ENCODE data around the gene RAD23A. TPM values are rescaled to one million over a fixed set of nuclear protein-coding genes. Genes with fewer than 3 reads are reported as not detected.

Gene RAD23A
- total RNA-seq, 1 donor from 2014 or later: 83.1 TPM

DNA sequence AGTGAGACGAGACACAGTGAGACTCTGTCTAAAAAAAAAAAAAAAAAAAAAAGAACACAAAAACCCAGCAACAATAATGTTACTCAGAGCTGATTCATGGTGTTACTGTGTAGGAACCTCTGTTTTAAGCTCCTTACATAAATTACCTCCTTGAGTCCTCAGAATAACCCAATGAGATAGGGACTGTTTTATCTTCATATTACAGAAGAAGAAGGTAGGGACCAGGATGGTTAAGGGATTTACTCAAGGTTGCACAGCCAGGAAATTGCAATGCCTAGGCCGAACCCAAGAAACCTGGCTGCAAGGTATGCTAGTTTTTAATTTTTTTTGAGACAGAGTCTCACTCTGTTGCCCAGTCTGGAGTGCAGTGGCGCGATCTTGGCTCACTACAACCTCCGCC lies 22.2 kb downstream of the RAD23A start:
- no peak for TF ChIP-seq CTCF (IDR thresholded peaks at IDR 0.05)
- H3K4me1 Mint-ChIP-seq (ENCODE audit: unreplicated experiment): peaks cover 22% of the 10 kb centered on the region
- H3K9me3 Mint-ChIP-seq (ENCODE audit: unreplicated experiment): no peaks in the 10 kb centered on the region
- no peak overlapping the region for H3K27ac Mint-ChIP-seq (ENCODE audit: unreplicated experiment)
- H3K36me3 Mint-ChIP-seq (ENCODE audit: unreplicated experiment): no peaks in the 10 kb centered on the region
- no peaks in the 10 kb centered on the region for H3K27me3 Mint-ChIP-seq (ENCODE audit: unreplicated experiment)
- H3K4me3 Mint-ChIP-seq (ENCODE audit: unreplicated experiment): no peak overlapping the region
- DNase-seq (ENCODE audit: extremely low spot score, unreplicated experiment): no peak

GRCh38 chr19:12969292-12969988 lies 23.8 kb downstream of the RAD23A start, which contains the start of gene DAND5:
Gene DAND5 (plus strand): TSS chr19:12969576. CDS start chr19:12969661, 85 bp downstream.
- H3K4me1 Mint-ChIP-seq (ENCODE audit: unreplicated experiment): peaks cover 22% of the 10 kb centered on the region
- no peaks in the 10 kb centered on the region for H3K36me3 Mint-ChIP-seq (ENCODE audit: unreplicated experiment)
- H3K9me3 Mint-ChIP-seq (ENCODE audit: unreplicated experiment): no peaks in the 10 kb centered on the region
- peaks cover 2% of the 10 kb centered on the region for H3K27me3 Mint-ChIP-seq (ENCODE audit: unreplicated experiment)
- no peak for DNase-seq (ENCODE audit: extremely low spot score, unreplicated experiment)
- H3K27ac Mint-ChIP-seq (ENCODE audit: unreplicated experiment): no peak within 1 kb of the TSS
- TF ChIP-seq CTCF (IDR thresholded peaks at IDR 0.05): no peak
- H3K4me3 Mint-ChIP-seq (ENCODE audit: unreplicated experiment): no peak within 1 kb of the TSS

- Mint-ChIP-seq H3K27me3 (ENCODE audit: unreplicated experiment) (peaks cover 2% of the 10 kb centered on the region), H3K4me3 (ENCODE audit: unreplicated experiment) (no peak overlapping the region), H3K36me3 (ENCODE audit: unreplicated experiment) (no peaks in the 10 kb centered on the region), H3K27ac (ENCODE audit: unreplicated experiment) (no peak overlapping the region), H3K4me1 (ENCODE audit: unreplicated experiment) (peaks cover 18% of the 10 kb centered on the region), H3K9me3 (ENCODE audit: unreplicated experiment) (no peaks in the 10 kb centered on the region)
- no peak for TF ChIP-seq CTCF (IDR thresholded peaks at IDR 0.05)
- no peak for DNase-seq (ENCODE audit: extremely low spot score, unreplicated experiment)
Observed at GRCh38 chr19:12970070-12970820, 24.6 kb downstream of the RAD23A start.

GRCh38 chr19:12973236-12973635 lies 27.6 kb downstream of the RAD23A start:
- DNase-seq (ENCODE audit: extremely low spot score, unreplicated experiment): no peak
- H3K9me3 Mint-ChIP-seq (ENCODE audit: unreplicated experiment): no peaks in the 10 kb centered on the region
- TF ChIP-seq CTCF (IDR thresholded peaks at IDR 0.05): no peak
- H3K36me3 Mint-ChIP-seq (ENCODE audit: unreplicated experiment): no peaks in the 10 kb centered on the region
- H3K4me1 Mint-ChIP-seq (ENCODE audit: unreplicated experiment): peaks cover 18% of the 10 kb centered on the region
- H3K27ac Mint-ChIP-seq (ENCODE audit: unreplicated experiment): no peak overlapping the region
- peaks cover 4% of the 10 kb centered on the region for H3K27me3 Mint-ChIP-seq (ENCODE audit: unreplicated experiment)
- H3K4me3 Mint-ChIP-seq (ENCODE audit: unreplicated experiment): no peak overlapping the region

All from osteocyte (in vitro differentiated cells).